Body of pancreas (tissue), 4 donors: ENCODE measurements around the gene U2AF1. TPM values are rescaled to one million over a fixed set of nuclear protein-coding genes. Genes with fewer than 3 reads are reported as not detected.
A peak's percentile ranks its signal among the peaks of the same experiment; 100 is the strongest.
"Not testable (repeated sequence)": the region's sequence is repeated elsewhere in the genome, so short reads cannot be mapped to it uniquely, and the experiment has no call there.

ENCODE experiments used
- ATAC-seq: fragments of 150-250 bp; one replicate; pipeline ENCODE4 v1.9.1; 2016
- DNase-seq, 4 donors: peaks; one replicate each; pipeline ENCODE4 v3.0.0-alpha.2; 2019
- H3K27ac ChIP-seq, 4 donors: fragments of 200-600 bp; sonication (generic); 1 replicate in 3 of 4; 2 replicates in 1 of 4; pipeline versions ENCODE4 v1.5.1 to v1.6.1; 2016 to 2019; ENCODE audit warnings: mild to moderate bottlenecking in 1 of 4, mixed read lengths in 1 of 4, moderate library complexity in 1 of 4
- H3K27me3 ChIP-seq, 2 donors: fragments of 200-600 bp; sonication (generic); one replicate each; pipeline ENCODE4 v1.6.0; 2016; ENCODE audit warnings: mild to moderate bottlenecking in 1 of 2
- H3K36me3 ChIP-seq, 2 donors: fragments of 200-600 bp; sonication (generic); replicated peaks in 1 of 2; 2 replicates each; pipeline ENCODE4 v1.5.1; 2016; ENCODE audit warnings: low read depth in 2 of 2; ENCODE audit not compliant: insufficient read depth in 1 of 2
- H3K4me1 ChIP-seq: fragments of 200-600 bp; sonication (generic); one replicate; pipeline ENCODE4 v1.6.0; 2016
- H3K4me3 ChIP-seq, 2 donors: fragments of 200-600 bp; sonication (generic); 1 replicate in 1 of 2; 2 replicates in 1 of 2; pipeline ENCODE4 v1.5.1; 2016 to 2019
- H3K9me3 ChIP-seq, 3 donors: fragments of 200-600 bp; sonication (generic); 1 replicate in 2 of 3; 2 replicates in 1 of 3; pipeline ENCODE4 v1.5.1; 2016
- POLR2A ChIP-seq, 3 donors: fragments of 450-650 bp; IDR thresholded peaks; one replicate each; pipeline ENCODE4 v1.6.1; 2016; ENCODE audit warnings: antibody characterized with exemption in 3 of 3, mild to moderate bottlenecking in 2 of 3
- WGBS, 2 donors: methylation state at CpG; one replicate each; pipeline ENCODE4 v1.1.5; 2017; 5-methylcytosine and 5-hydroxymethylcytosine counted together
- intact Hi-C: fragments of 100-400 bp; cut with DNase I; formaldehyde crosslinking; loops from one replicate; pipeline ENCODE4 v1.15.1; 2023
- total RNA-seq, 2 donors: library from RNA; depleted of rRNA; stranded (reverse); fragments of >200 nt; gene quantifications; one replicate each; pipeline ENCODE4 v1.1.0, GENCODE V29; 2016

Gene U2AF1
- total RNA-seq, 2 donors from 2014 or later, result 34.2 to 40.9 TPM

DNA sequence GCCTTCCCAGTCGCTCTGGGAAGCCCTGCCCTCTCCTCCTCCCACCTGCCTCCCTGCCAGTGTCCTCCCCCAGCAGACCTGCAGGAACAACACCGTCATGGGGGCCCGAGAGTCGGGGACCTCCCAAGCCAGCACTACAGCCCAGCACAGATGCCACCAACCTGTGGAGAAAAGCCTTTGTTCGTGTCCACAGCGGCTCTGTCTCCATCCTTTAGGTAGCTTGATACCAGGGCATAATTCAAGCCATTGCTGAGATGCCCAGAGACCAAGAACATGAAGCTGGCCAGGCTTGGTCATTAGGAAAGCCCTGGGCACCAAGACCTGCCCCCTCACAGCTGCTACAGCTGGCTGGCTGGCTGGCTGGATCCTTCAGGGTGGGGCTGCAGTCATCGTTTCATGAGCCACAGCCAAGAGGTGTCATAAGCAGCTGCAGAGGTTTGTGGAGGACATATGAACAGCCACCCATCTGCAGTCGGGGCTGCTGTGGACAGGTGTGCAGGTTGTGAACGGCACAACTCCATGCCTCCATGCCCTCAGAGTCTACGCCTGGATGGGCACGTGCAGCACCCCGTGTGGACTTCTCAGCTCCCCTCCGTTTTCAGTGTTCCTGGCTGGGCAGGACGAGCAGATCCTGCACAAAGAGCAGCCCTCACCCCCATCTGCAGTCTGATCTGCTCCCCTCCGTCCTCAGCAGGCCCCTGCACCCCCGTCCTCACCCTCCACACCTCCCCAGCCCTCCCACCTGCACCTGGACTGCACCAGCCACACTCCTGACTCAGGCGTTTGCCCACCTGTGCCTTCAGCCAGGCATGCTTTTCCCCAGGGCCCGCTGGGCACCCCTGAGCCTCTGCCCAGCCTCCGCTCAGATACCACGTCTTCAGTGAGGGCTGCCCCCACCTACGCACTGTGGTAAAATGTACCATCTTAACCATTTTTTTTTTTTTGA, 61.2 kb downstream of the U2AF1 start:
- 89% methylated on average over 4 of the region's 21 CpGs; no CpG with 5 or more reads in 1 of the 2 donors for WGBS, 2 donors
- H3K36me3 ChIP-seq, H3K4me1 ChIP-seq, intact Hi-C loops, H3K9me3 ChIP-seq, H3K27me3 ChIP-seq, H3K4me3 ChIP-seq: not testable (repeated sequence)
- peak in 2 of 4 donors; percentile 29 to 33 for DNase-seq
- ATAC-seq, result peak; percentile 53
- peak overlapping the region; percentile 45 to 79 (median 58) for H3K27ac ChIP-seq

GRCh38 chr21:43045165-43045875, 62.0 kb downstream of the U2AF1 start:
- H3K4me1 ChIP-seq, intact Hi-C loops, H3K27me3 ChIP-seq, DNase-seq, H3K4me3 ChIP-seq, H3K36me3 ChIP-seq, H3K9me3 ChIP-seq: not testable (repeated sequence)
- peak; percentile 85 for ATAC-seq
- H3K27ac ChIP-seq, result peak overlapping the region; percentile 39 to 79 (median 61)
- no CpG with 5 or more reads among the region's 17 CpGs for WGBS, 2 donors
- TF ChIP-seq POLR2A (IDR thresholded peaks at IDR 0.05), result peak in 1 of 3 donors; percentile 11

DNA sequence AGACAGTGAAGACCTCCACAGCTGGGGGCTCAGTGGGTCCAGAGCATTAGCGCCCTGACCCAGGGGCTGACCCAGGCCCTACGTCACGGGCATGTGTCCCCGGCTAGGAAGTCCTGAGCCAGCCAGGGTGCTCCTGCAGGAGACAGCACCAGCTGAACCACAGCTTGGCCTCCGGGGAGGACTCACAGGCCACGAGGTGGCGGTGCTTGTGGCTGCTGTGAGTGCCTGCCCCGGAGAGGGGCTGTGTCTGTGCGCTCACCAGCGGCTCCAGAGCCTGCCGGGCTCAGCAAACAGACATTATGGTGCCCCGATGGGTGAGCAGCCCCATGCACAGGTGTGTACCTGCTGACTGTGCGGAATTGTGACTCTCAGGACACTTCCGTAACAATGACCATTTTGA, 62.8 kb downstream of the U2AF1 start:
- WGBS, 2 donors, result 80% methylated on average over 1 of the region's 14 CpGs; no CpG with 5 or more reads in 1 of the 2 donors
- ATAC-seq, H3K27ac ChIP-seq, H3K9me3 ChIP-seq, intact Hi-C loops, H3K27me3 ChIP-seq, H3K4me1 ChIP-seq, H3K36me3 ChIP-seq, H3K4me3 ChIP-seq, DNase-seq: not testable (repeated sequence)

DNA sequence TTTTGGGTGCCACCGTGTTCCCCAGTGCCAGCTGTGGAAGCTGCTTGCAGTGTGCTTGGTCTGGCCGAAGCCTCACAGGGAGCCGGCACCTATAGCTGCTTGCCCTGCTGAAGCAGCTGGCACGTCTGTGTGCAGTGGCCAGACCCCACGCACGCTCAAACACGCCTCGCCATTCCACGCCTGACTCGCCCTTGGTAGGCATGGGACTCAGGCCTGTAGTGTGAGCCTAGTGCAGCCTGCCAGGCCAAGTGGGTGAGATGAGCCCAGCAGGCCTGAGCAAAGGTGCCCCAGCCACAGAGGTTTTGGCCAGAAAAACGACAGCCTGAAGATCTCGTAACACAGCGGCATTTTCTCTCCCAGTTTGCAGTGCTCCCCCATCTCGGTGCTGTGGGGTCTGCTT, 64.1 kb downstream of the U2AF1 start:
- H3K9me3 ChIP-seq, DNase-seq, H3K4me1 ChIP-seq, H3K27me3 ChIP-seq, H3K36me3 ChIP-seq, H3K27ac ChIP-seq, ATAC-seq, intact Hi-C loops, H3K4me3 ChIP-seq: not testable (repeated sequence)
- 75 to 100% methylated on average over 3 to 4 of the region's 14 CpGs for WGBS, 2 donors

Other genes with a start within 250 kb of the U2AF1 start
- gene WDR4, start 228.0 kb downstream of the U2AF1 start, total RNA-seq, result 10 to 100 TPM in 1 of 2 donors, 1 to 10 TPM in 1; 8.0 to 37.9 TPM
- gene NDUFV3, start 214.3 kb downstream of the U2AF1 start, total RNA-seq, result 10 to 100 TPM; 42.3 to 55.0 TPM
- under 1 TPM in 1 of 2 donors, not detected in 1; 0.52 TPM for gene ERVH48-1, start 181.9 kb downstream of the U2AF1 start, total RNA-seq
- gene PKNOX1, start 133.0 kb downstream of the U2AF1 start, total RNA-seq, result 10 to 100 TPM; 11.2 to 27.4 TPM
- 100 to 1,000 TPM; 196 to 199 TPM for gene CBS, start 31.7 kb downstream of the U2AF1 start, total RNA-seq
- gene CRYAA, start 61.4 kb upstream of the U2AF1 start, total RNA-seq, result not detected